Activated CD4-positive, alpha-beta T cell treated with anti-CD3 and anti-CD28 coated beads, Interleukin-2, amount 50 U/mL, for 4 hours (primary cell): Measurements from ENCODE around the gene HERPUD1.
A peak's percentile ranks its signal among the peaks of the same experiment; 100 is the strongest.

Source experiments
- DNase-seq, 2 experiments: peaks; one replicate each; pipeline ENCODE4 v3.0.0-alpha.2; 2020

The HERPUD1 gene

GRCh38 chr16:56936491-56936890 lies 4.5 kb downstream of the HERPUD1 start:
- no peak for DNase-seq

GRCh38 chr16:56936950-56937349 lies 5.0 kb downstream of the HERPUD1 start:
- no peak for DNase-seq

GRCh38 chr16:56938664-56939513 lies 6.9 kb downstream of the HERPUD1 start:
- peak in 1 of 2 experiments; percentile 12 for DNase-seq

GRCh38 chr16:56939801-56940200 lies 7.9 kb downstream of the HERPUD1 start:
- no peak for DNase-seq

GRCh38 chr16:56941092-56941491 lies 9.2 kb downstream of the HERPUD1 start:
- DNase-seq = no peak

GRCh38 chr16:56941856-56942331 lies 10.0 kb downstream of the HERPUD1 start:
- no peak for DNase-seq

- DNase-seq = no peak
These were observed 11.9 kb downstream of the HERPUD1 start for GRCh38 chr16:56943761-56944375.

- DNase-seq = no peak
These were observed 13.3 kb downstream of the HERPUD1 start for GRCh38 chr16:56944954-56945839.

GRCh38 chr16:56945847-56946527 lies 14.0 kb downstream of the HERPUD1 start:
- no peak for DNase-seq

- DNase-seq = no peak
These were observed 15.0 kb downstream of the HERPUD1 start for GRCh38 chr16:56946767-56947603.

GRCh38 chr16:56947604-56947995 lies 15.7 kb downstream of the HERPUD1 start:
- DNase-seq = no peak

GRCh38 chr16:56948234-56948633 lies 16.3 kb downstream of the HERPUD1 start:
- DNase-seq = no peak

GRCh38 chr16:56950051-56950450 lies 18.1 kb downstream of the HERPUD1 start:
- DNase-seq = no peak

GRCh38 chr16:56950455-56950854 lies 18.5 kb downstream of the HERPUD1 start:
- no peak for DNase-seq

GRCh38 chr16:56950881-56951771 lies 19.2 kb downstream of the HERPUD1 start:
- DNase-seq = peak; percentile 27 to 31

- no peak for DNase-seq
These were observed 21.1 kb downstream of the HERPUD1 start for GRCh38 chr16:56953006-56953405.

- DNase-seq = no peak
These were observed 24.1 kb downstream of the HERPUD1 start for GRCh38 chr16:56956076-56956475.

GRCh38 chr16:56956756-56957155 lies 24.8 kb downstream of the HERPUD1 start:
- DNase-seq = no peak

- no peak for DNase-seq
These were observed 28.8 kb downstream of the HERPUD1 start for GRCh38 chr16:56960681-56961281.

GRCh38 chr16:56961386-56961785 lies 29.4 kb downstream of the HERPUD1 start:
- DNase-seq = no peak
